CD14-positive monocyte (primary cell): Measurements from ENCODE around the gene XRN1. TPM values are rescaled to one million over a fixed set of nuclear protein-coding genes. Genes with fewer than 3 reads are reported as not detected.
"Not testable (repeated sequence)": the region's sequence is repeated elsewhere in the genome, so short reads cannot be mapped to it uniquely, and the experiment has no call there.

ENCODE experiments used
- DNase-seq, 3 donors: peaks; one replicate each; pipeline ENCODE4 v3.0.0-alpha.2; 2011 to 2022
- H2AFZ ChIP-seq: 2 replicates; pipeline ENCODE4 v1.6.0; 2012; ENCODE audit warnings: mild to moderate bottlenecking, low read depth, low read length, inconsistent platforms; ENCODE audit not compliant: insufficient read depth, poor library complexity, severe bottlenecking
- H3K27ac ChIP-seq, 2 donors: 1 replicate in 1 of 2; 2 replicates in 1 of 2; pipeline ENCODE4 v1.5.1; 2012 to 2013; ENCODE audit warnings: low read length in 2 of 2, control low read depth in 1 of 2, inconsistent platforms in 1 of 2, low read depth in 1 of 2, mild to moderate bottlenecking in 1 of 2
- H3K27me3 ChIP-seq, 2 donors: one replicate each; pipeline versions ENCODE4 v1.6.0 to v1.6.1; 2011 to 2013; ENCODE audit warnings: low read length in 2 of 2; ENCODE audit not compliant: control insufficient read depth in 2 of 2, insufficient read depth in 2 of 2
- H3K36me3 ChIP-seq, 2 donors: replicated peaks in 1 of 2; 1 replicate in 1 of 2; 2 replicates in 1 of 2; pipeline versions ENCODE4 v1.5.1 to v1.6.1; 2012 to 2013; ENCODE audit warnings: low read length in 2 of 2, control low read depth in 1 of 2, inconsistent platforms in 1 of 2, mild to moderate bottlenecking in 1 of 2; ENCODE audit not compliant: insufficient read depth in 2 of 2, control insufficient read depth in 1 of 2
- H3K4me1 ChIP-seq, 2 donors: 1 replicate in 1 of 2; 2 replicates in 1 of 2; pipeline versions ENCODE4 v1.5.1 to v1.6.1; 2012 to 2013; ENCODE audit warnings: low read length in 2 of 2, control low read depth in 1 of 2, inconsistent platforms in 1 of 2, mild to moderate bottlenecking in 1 of 2, moderate library complexity in 1 of 2; ENCODE audit not compliant: insufficient read depth in 2 of 2, control insufficient read depth in 1 of 2
- H3K4me2 ChIP-seq: replicated peaks from 2 replicates; pipeline ENCODE3; 2012; ENCODE audit warnings: low read length, moderate library complexity, mild to moderate bottlenecking; ENCODE audit not compliant: poor library complexity, severe bottlenecking; ENCODE audit errors: extremely low read depth
- H3K4me3 ChIP-seq, 3 experiments: fragments of 200-600 bp in 1 of 3; sonication (generic) in 1 of 3; replicated peaks in 1 of 3; 1 replicate in 2 of 3; 2 replicates in 1 of 3; pipeline ENCODE4 v1.5.1; 2011 to 2013; ENCODE audit warnings: low read length in 3 of 3, mild to moderate bottlenecking in 3 of 3, control low read depth in 2 of 3, low read depth in 2 of 3, inconsistent platforms in 1 of 3, moderate library complexity in 1 of 3
- H3K79me2 ChIP-seq: 2 replicates; pipeline ENCODE4 v1.6.0; 2012; ENCODE audit warnings: mild to moderate bottlenecking, control low read depth, inconsistent platforms, low read length, moderate library complexity; ENCODE audit not compliant: insufficient read depth
- H3K9ac ChIP-seq: 2 replicates; pipeline ENCODE4 v1.6.0; 2017; ENCODE audit warnings: low read length, mild to moderate bottlenecking; ENCODE audit not compliant: insufficient read depth, poor library complexity, severe bottlenecking
- H3K9me3 ChIP-seq, 2 donors: replicated peaks in 1 of 2; 1 replicate in 1 of 2; 2 replicates in 1 of 2; pipeline versions ENCODE4 v1.5.1 to v1.6.1; 2012 to 2013; ENCODE audit warnings: low read length in 2 of 2, control low read depth in 1 of 2; ENCODE audit not compliant: control insufficient read depth in 1 of 2, insufficient read depth in 1 of 2
- H4K20me1 ChIP-seq: 2 replicates; pipeline ENCODE4 v1.6.0; 2012; ENCODE audit warnings: mild to moderate bottlenecking, low read length, control low read depth, moderate library complexity; ENCODE audit not compliant: insufficient read depth
- H3K27ac Mint-ChIP-seq, 7 donors: one replicate each; pipeline ENCODE4 v1.8.0; 2020; ENCODE audit warnings: mild to moderate bottlenecking in 7 of 7, mixed read lengths in 7 of 7, moderate library complexity in 6 of 7, inconsistent platforms in 2 of 7
- H3K27me3 Mint-ChIP-seq, 3 donors: one replicate each; pipeline ENCODE4 v1.8.0; 2021 to 2022; ENCODE audit warnings: low read depth in 3 of 3, mild to moderate bottlenecking in 3 of 3, mixed read lengths in 3 of 3, moderate library complexity in 3 of 3, inconsistent platforms in 1 of 3
- H3K36me3 Mint-ChIP-seq, 2 donors: one replicate each; pipeline ENCODE4 v1.8.0; 2020; ENCODE audit warnings: mixed read lengths in 2 of 2, inconsistent platforms in 1 of 2, mild to moderate bottlenecking in 1 of 2
- H3K4me1 Mint-ChIP-seq: one replicate; pipeline ENCODE4 v1.8.0; 2020; ENCODE audit warnings: mild to moderate bottlenecking, mixed read lengths
- H3K4me3 Mint-ChIP-seq, 2 donors: one replicate each; pipeline ENCODE4 v1.8.0; 2020; ENCODE audit warnings: mild to moderate bottlenecking in 2 of 2, mixed read lengths in 2 of 2, moderate library complexity in 1 of 2
- H3K9me3 Mint-ChIP-seq, 7 donors: one replicate each; pipeline ENCODE4 v1.8.0; 2020 to 2022; ENCODE audit warnings: mixed read lengths in 7 of 7, mild to moderate bottlenecking in 6 of 7, moderate library complexity in 6 of 7, inconsistent platforms in 2 of 7
- CTCF ChIP-seq: fragments of 200-600 bp; IDR thresholded peaks from one replicate; pipeline ENCODE4 v1.8.0; 2022; ENCODE audit warnings: antibody characterized with exemption, mild to moderate bottlenecking
- WGBS: methylation state at CpG from one replicate; pipeline ENCODE4 v1.1.5; 2013; ENCODE audit warnings: missing lambda C conversion rate; ENCODE audit not compliant: insufficient coverage; 5-methylcytosine and 5-hydroxymethylcytosine counted together
- intact Hi-C, 2 donors: fragments of 100-400 bp; cut with micrococcal nuclease; formaldehyde crosslinking; loops; one replicate each; pipeline versions ENCODE4 v1.15.0 to v1.15.1; 2023
- polyA plus RNA-seq, 3 donors: library from polyadenylated mRNA; depleted of rRNA in 1 of 3; unstranded in 2 of 3; stranded (reverse) in 1 of 3; fragments of 300-500 nt in 2 of 3; fragments of >200 nt in 1 of 3; fragmentation: Illumina TruSeq in 2 of 3; gene quantifications; 1 replicate in 2 of 3; 2 replicates in 1 of 3; pipeline ENCODE4 v1.2.3, GENCODE V29; 2012 to 2021

The XRN1 gene
- polyA plus RNA-seq, 3 donors, result 8.6 to 47.9 (median 24.3) TPM

GRCh38 chr3:142366434-142366833, 81.4 kb downstream of the XRN1 start:
- TF ChIP-seq CTCF, result no peak
- no peaks in the 10 kb centered on the region for H3K27me3 ChIP-seq
- peaks cover 58 to 89% of the 10 kb centered on the region in 2 donors for H3K36me3 ChIP-seq
- intact Hi-C loops, result no loop called here
- H3K4me2 ChIP-seq, result no peak overlapping the region
- no peak for DNase-seq
- no peak overlapping the region for H2AFZ ChIP-seq
- no peaks in the 10 kb centered on the region for H3K79me2 ChIP-seq
- Mint-ChIP-seq H3K27ac (peak overlapping the region in 1 of 7 donors; percentile 1), H3K4me3 (no peak overlapping the region), H3K9me3 (peaks cover 0 to 2% (median 0%) of the 10 kb centered on the region in 7 donors), H3K27me3 (no peaks in the 10 kb centered on the region), H3K36me3 (peaks cover 66 to 80% of the 10 kb centered on the region in 2 donors), H3K4me1 (no peaks in the 10 kb centered on the region)
- H3K9ac ChIP-seq, result no peak overlapping the region
- H4K20me1 ChIP-seq, result no peaks in the 10 kb centered on the region
- no peaks in the 10 kb centered on the region for H3K4me1 ChIP-seq
- no peaks in the 10 kb centered on the region for H3K9me3 ChIP-seq
- H3K27ac ChIP-seq, result no peak overlapping the region
- no peak overlapping the region for H3K4me3 ChIP-seq
- no CpG with 5 or more reads among the region's 1 CpG for WGBS

- H3K27me3 Mint-ChIP-seq, result no peaks in the 10 kb centered on the region
These were observed 83.8 kb downstream of the XRN1 start for GRCh38 chr3:142363936-142364467.

GRCh38 chr3:142363433-142363832, 84.4 kb downstream of the XRN1 start:
- H3K36me3 ChIP-seq, result peaks cover 64 to 88% of the 10 kb centered on the region in 2 donors
- H3K79me2 ChIP-seq, H3K4me1 Mint-ChIP-seq, H2AFZ ChIP-seq, H3K4me3 Mint-ChIP-seq, H3K9me3 Mint-ChIP-seq, intact Hi-C loops, H3K9me3 ChIP-seq, H3K27me3 ChIP-seq, DNase-seq, H3K9ac ChIP-seq, H3K27me3 Mint-ChIP-seq, H3K4me2 ChIP-seq, H3K27ac Mint-ChIP-seq, H3K27ac ChIP-seq, H3K4me1 ChIP-seq, H3K4me3 ChIP-seq, H4K20me1 ChIP-seq: not testable (repeated sequence)
- H3K36me3 Mint-ChIP-seq, result peaks cover 61 to 81% of the 10 kb centered on the region in 2 donors
- no CpG with 5 or more reads among the region's 2 CpGs for WGBS

More at GRCh38 chr3:142363936-142364467, 83.8 kb downstream of the XRN1 start:
- peak overlapping the region in 1 of 7 donors; percentile 21 for H3K27ac Mint-ChIP-seq
- H3K27me3 ChIP-seq, result no peaks in the 10 kb centered on the region
- peaks cover 0 to 2% (median 0%) of the 10 kb centered on the region in 7 donors for H3K9me3 Mint-ChIP-seq
- no peak for TF ChIP-seq CTCF
- H3K4me1 ChIP-seq, result no peaks in the 10 kb centered on the region
- H3K9me3 ChIP-seq, result no peaks in the 10 kb centered on the region
- H2AFZ ChIP-seq, result no peak overlapping the region
- no peak overlapping the region for H3K4me2 ChIP-seq
- no peak for DNase-seq
- H3K4me1 Mint-ChIP-seq, result no peaks in the 10 kb centered on the region
- intact Hi-C loops, result no loop called here
- no peak overlapping the region for H3K9ac ChIP-seq
- H3K27ac ChIP-seq, result no peak overlapping the region
- H3K4me3 ChIP-seq, result no peak overlapping the region
- H3K79me2 ChIP-seq, result no peaks in the 10 kb centered on the region
- 100% methylated on average over 2 of the region's 2 CpGs for WGBS
- no peak overlapping the region for H3K4me3 Mint-ChIP-seq
- no peaks in the 10 kb centered on the region for H4K20me1 ChIP-seq
- H3K36me3 Mint-ChIP-seq, result peaks cover 65 to 80% of the 10 kb centered on the region in 2 donors
- H3K36me3 ChIP-seq, result peaks cover 64 to 88% of the 10 kb centered on the region in 2 donors
